OCI-LY1 (cell line): ENCODE data around the gene SLC11A1.

Experiments
- EZH2 ChIP-seq: fragments of 200-600 bp; sonication (generic), shearing (Covaris generic); IDR thresholded peaks from 2 replicates; pipeline ENCODE4 v1.8.0; 2017; ENCODE audit warnings: borderline replicate concordance, mixed run types, mild to moderate bottlenecking, antibody characterized with exemption, low read length, moderate library complexity, mixed read lengths
- TF ChIP-seq, protein P1 (sequence below): fragments of 200-600 bp; sonication (generic), shearing (Covaris generic); IDR thresholded peaks from 2 replicates; pipeline ENCODE4 v1.5.1; 2017; ENCODE audit warnings: mild to moderate bottlenecking, antibody characterized with exemption, low read length, moderate library complexity, mixed read lengths

DNA sequence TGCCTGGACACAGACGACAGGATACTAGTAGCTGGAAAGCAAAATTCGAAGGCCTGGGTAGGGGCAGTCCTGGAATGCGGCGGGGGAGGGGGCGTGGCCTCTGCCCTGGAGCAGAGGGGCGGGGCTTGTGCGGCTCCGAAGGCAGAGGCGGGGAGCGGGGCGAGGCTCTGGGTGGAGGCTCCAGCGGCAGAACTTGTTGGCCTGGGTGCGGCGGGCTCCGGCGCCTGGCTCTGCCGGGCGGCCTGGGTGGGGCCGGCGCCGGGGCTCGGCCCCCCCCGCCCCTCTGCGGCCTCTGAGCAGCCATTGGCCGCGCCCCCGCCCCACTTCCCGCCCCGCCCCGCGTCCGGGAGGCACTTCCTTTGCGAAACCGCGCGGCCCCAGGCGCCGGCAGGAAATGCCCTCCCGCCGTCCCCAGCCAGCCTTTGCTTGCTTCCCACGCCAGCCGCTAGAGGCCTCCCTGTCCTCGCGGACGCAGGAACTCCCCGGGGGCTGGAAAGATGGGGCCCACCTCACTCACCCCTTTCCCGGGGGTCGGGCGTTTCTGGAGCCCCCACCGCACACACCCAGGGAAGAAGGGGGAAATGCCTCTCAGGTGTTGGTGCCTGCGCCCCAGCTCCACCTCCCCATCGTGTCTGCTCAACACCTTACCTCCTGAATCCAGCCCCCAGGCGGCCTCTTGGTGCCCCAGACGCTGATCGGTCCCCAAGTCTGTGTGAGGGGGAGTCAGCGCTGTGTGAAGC is 24.3 kb downstream of the SLC11A1 start:
- TF ChIP-seq, protein P1, sequence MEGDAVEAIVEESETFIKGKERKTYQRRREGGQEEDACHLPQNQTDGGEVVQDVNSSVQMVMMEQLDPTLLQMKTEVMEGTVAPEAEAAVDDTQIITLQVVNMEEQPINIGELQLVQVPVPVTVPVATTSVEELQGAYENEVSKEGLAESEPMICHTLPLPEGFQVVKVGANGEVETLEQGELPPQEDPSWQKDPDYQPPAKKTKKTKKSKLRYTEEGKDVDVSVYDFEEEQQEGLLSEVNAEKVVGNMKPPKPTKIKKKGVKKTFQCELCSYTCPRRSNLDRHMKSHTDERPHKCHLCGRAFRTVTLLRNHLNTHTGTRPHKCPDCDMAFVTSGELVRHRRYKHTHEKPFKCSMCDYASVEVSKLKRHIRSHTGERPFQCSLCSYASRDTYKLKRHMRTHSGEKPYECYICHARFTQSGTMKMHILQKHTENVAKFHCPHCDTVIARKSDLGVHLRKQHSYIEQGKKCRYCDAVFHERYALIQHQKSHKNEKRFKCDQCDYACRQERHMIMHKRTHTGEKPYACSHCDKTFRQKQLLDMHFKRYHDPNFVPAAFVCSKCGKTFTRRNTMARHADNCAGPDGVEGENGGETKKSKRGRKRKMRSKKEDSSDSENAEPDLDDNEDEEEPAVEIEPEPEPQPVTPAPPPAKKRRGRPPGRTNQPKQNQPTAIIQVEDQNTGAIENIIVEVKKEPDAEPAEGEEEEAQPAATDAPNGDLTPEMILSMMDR = peak; percentile 85
- TF ChIP-seq EZH2 = no peak
